ENCODE measurements around the gene CARNS1.

The CARNS1 gene

DNA sequence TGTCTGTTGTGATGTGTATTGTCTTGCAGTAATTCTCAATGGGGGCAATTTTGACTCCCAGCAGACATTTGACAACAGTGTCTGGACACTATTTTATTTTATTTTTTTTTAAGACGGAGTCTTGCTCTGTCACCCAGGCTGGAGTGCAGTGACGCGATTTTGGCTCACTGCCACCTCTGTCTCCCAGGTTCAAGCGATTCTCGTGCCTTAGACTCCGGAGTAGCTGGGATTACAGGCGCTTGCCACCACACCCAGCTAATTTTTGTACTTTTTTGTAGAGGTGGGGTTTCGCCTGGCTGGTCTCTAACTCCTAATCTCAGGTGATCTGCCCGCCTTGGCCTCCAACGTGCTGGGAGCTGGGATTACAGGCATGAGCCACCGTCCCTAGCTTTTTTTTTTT is 14.2 kb downstream of the CARNS1 start:
- no peak for DNase-seq

DNA sequence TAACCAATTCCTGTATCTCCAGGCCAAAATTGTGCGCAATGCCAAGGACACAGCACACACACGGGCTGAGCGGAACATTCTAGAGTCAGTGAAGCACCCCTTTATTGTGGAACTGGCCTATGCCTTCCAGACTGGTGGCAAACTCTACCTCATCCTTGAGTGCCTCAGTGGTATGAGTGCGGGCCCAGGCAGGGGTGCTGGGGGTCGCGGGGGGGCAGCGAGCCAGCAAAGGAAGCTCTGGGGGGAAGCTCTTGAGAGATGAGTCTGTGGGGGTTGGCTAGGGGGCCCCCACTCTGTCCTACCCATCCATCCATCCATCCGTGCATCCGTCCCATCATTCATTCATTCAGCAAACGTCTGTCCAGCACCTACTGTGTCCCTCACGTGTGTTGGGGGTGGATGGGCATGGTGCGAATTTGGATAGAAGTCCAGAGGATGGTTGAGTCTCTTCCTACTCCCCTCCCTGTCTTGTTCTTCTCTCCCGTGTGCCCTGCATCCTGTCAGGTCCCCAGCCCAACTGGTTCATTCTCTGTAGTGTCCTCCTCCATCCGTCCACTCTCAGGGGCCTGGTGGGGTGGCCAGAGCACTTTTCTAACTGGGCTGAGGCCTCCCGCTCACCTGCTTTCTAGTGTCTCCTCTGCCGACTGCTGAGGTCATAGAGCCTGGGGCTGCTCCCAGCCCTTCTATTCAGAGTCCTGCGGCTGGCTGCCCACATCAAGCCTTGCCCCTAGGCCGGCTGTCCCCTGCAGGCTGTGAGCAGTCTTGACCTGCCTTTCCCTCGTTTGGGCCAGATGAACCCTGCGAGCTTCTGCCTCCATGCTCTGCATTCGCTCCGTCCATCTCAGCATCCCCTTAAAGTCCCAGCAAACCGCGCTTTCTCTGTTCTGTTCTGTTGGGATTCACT is 16.1 kb downstream of the CARNS1 start:
- no peak for DNase-seq

GRCh38 chr11:67432655-67433349 is 17.3 kb downstream of the CARNS1 start:
- no peak for DNase-seq

GRCh38 chr11:67433536-67434394 is 18.3 kb downstream of the CARNS1 start:
- no peak for DNase-seq

GRCh38 chr11:67434395-67434881 is 19.0 kb downstream of the CARNS1 start:
- no peak for DNase-seq

DNA sequence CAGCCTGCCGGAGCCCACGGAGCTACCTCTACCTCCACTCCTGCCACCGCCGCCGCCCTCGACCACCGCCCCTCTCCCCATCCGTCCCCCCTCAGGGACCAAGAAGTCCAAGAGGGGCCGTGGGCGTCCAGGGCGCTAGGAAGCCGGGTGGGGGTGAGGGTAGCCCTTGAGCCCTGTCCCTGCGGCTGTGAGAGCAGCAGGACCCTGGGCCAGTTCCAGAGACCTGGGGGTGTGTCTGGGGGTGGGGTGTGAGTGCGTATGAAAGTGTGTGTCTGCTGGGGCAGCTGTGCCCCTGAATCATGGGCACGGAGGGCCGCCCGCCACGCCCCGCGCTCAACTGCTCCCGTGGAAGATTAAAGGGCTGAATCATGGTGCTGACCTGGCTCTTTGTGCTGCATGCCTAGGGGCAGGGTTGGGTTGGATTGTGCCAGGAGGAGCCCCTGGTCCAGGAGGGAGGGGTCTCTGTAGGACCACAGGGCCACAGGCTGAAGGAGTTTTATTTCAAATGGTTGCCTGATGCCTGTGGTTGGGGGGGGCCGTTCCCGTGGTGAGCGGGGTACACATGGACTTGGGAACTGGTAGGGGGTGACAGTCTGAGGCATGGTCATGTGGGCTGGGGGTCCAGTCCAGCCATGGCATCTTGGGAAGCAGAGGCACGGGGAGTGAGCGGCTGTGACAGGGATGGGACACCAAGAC is 19.7 kb downstream of the CARNS1 start:
- no peak for DNase-seq

- DNase-seq: no peak
Measured at GRCh38 chr11:67435727-67436458, 20.4 kb downstream of the CARNS1 start.

GRCh38 chr11:67436459-67437081 is 21.1 kb downstream of the CARNS1 start:
- DNase-seq: no peak

GRCh38 chr11:67437082-67437808 is 21.8 kb downstream of the CARNS1 start, which contains the start of gene PTPRCAP:
PTPRCAP (minus strand) TSS chr11:67437682; CDS start chr11:67437619, 63 bp downstream.
- no peak for DNase-seq

GRCh38 chr11:67437809-67438157 is 22.3 kb downstream of the CARNS1 start:
- DNase-seq: no peak

- no peak for DNase-seq
Measured at GRCh38 chr11:67438158-67438902, 22.9 kb downstream of the CARNS1 start.

DNA sequence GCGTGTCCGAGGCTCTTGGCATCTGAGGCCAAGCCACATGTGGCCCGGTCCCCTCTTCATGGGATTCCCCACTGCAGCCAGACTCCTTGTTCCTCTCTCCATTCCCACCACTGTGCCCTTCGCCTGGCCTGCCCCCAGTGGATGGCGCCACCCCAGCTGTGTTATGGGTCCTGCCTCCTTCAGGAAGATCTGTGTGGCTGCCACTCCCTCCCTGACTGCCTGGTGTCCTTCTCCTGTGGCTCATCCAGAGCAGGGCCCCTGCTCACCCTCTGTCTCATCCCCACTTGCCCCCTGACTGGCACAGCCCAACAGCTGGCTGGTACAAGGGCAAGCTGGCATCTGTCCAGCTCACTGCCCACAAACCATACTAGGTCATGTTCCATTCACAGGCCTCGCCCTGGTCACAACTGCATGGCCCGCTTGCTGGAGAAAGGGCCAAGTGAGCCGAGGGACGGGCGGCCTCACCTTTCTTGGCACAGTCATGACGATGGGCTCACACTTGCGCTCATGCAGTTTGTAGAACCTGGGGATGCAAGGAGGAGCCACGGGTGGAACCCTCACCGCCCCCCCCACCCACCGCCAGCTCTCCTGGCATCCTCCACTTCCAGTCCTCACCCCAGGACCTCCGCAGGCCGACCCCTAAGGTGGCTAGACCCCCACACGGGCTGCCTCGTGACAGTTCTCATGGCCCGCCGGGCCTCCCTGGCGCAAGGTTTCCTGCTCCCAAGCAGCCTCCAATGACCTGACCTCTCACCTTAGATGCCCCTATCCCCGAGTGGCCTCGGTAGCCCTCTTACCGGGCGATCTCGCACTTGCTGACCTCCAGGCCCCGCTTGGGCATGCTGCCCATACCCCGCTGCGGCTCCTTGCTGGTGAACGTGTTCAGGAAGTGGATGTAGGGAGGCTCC is 24.1 kb downstream of the CARNS1 start:
- peak; percentile 36 to 47 for DNase-seq

DNA sequence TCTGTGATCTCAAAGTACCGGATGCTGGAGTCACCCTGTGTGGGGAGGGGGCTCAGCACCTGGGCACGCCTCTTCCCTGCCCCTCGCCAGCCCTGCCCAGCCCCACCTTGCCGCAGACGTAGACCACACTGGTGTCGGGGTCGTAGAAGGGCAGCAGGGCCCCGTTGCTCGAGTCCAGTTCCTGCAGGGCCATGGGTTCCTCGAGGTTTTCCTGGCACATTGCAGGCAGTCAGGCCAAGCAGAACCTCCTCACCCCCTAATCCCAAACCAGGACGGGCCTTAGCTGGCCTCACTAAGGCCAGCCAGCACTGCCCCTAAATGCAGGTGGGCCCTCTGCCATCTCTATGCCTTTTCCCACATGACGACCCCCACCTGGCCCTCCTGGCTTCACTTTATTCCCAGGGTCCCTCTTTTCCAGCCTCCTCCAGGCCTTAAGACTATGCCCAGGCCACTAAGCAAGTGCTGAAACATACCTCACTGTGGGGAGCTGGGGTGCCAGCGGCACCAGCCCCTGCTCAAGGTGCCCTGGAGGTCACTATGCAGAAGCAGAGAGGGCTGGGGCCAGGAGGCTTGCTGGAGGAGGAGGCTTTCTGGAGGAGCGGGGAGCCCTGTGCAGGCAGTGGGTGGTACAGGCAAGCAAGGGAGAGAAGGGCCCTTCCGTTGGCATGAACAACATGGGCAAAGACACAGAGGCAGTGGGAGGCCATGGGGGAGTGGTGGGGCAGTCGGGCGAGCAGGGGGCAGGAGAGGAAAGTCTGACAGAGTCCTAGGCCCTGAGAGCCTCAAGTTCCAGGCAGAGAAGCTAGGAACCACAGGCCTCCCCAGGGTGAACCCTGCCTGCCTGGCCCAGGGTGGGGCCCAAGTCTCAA is 25.0 kb downstream of the CARNS1 start:
- DNase-seq: no peak

DNA sequence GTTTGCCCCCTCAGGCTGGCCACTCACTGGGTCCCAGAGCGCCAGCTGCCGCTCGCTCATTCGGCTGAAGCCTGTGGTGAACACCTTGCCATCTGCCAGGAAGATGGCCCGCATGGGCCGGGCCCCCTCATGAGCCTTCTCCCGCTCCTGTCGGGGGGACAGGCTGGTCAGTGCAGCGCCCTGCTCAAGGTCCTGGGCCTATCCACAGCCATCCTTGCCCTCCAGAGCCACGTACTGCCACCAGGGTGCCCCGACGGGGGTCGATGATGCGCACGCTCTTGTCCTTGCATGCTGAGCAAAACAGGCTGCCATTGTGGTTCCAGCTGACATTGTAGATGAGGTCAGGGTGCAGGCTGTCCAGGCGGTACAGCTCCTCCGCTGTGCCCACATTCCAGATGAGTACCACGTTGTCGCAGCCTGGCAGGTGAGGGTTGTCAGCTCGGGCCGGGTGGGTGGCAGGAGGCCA is 25.7 kb downstream of the CARNS1 start:
- DNase-seq: no peak

DNA sequence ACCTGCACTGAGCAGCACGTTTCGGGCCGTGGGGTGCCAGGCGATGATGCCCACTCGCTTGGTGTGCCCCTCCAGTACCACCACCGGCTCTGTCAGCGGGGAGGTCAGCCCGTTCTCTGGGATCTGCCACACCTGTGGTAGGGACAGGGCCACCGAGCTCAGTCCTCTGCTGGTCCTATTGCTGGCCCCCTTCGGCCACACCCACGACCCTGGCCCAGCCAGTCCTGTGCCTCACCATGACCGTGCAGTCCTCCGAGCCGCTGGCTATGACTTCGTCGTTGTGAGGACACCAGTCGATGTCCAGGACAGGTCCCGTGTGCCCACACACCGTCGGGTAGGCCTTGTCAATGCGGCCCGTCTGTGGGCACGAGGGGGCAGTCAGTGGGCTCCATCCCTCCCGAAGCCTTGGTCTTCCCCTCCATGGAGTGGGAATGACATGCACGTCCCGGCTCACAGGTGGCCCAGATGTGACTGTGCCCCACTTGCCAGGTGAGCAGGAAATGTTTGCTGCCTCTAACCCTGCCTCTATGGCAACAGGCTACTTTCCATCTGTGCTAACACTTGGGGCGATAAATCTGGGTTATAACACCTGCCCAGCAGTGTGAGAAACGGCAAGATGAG is 26.4 kb downstream of the CARNS1 start:
- DNase-seq: no peak

DNA sequence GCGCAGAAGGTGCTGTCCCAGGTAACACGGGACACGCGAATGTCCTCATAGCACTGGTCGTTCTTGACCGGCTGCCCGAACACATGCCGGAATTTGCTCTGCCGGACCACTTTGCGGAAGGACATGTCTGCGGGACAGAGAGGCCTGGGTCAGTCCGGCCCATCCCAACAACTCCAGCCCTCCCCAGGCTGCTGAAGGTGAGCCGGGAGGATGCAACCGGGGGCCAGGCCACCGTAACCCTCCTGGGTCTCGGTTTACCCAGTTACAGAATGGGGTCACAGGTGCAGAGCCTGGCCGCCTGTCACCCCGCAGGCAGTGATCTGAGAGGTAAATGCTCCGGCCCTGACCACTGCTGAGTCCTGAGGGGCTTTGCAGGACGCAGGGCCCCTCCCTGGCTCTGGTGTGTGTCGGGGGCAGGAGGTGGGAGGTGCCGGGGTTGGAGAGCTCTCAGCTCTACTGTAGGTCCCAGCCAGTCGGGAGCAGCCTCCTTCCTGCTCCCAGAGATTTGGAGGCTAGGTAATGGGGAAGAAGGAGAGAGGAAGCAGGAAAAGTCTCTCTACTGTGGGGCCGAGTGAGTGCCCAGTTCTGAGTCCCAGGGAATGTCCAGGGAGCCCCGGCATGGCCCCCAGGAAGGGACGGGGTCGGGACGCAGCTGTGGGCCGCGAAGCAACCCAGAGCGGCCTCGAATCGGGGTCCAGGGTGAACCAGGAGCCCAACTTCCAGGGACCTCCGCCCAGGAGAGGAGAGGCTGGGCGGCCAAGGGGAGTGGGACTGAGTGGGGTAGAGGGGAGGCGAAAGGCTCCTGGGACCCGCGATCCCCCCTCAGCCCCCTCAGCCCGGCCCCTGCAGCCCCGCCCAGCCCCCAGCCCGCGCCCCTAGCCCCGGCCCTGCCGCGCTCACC is 27.3 kb downstream of the CARNS1 start:
- no peak for DNase-seq
